ENCODE data around the gene AHRR. TPM values are rescaled to one million over a fixed set of nuclear protein-coding genes. Genes with fewer than 3 reads are reported as not detected.

The AHRR gene
- total and polyA plus RNA-seq, 8 donors: 0.63 to 47.8 (median 1.1) TPM; not detected in 1

DNA sequence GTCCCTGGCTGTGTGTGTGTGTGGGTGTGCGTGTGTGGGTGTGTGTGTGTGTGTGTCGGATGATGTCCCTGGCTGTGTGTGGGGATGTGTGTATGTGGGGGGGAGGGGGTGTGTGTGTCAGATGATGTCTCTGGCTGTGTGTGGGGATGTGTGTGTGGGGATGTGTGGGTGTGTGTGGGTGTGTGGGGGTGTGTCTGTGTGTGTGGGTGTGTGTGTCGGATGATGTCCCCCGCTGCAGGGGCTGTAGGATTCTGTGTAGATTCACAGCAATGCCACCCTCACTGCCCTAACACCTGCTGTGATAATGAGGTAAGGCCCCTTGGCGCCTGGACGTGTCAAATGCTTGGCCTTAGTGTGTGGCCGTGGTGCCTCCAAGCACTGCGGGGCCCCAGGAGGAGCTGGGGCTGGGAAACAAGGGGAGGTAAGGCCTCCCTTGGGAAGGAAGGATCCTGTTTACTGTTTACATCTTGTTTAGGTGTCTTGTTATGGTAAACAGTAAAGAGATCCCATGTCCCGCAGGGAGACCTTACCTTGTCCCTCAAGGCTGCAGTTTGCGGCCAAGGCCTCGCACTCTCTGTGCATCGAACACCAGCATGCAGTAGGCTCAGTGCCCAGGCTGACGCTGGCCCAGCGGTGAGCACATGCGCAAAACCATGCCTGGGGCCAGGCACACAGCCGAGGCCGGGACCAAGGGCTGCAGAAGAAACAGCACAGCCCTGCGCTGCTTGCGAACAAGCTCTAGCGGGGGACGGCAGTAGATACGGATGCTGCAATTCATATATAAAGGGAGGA lies 24.1 kb downstream of the AHRR start:
- WGBS, 5 donors: 64 to 81% (median 68%) methylated on average over 21 to 22 of the region's 22 CpGs
- intact Hi-C loops (cut with DNase I; ENCODE audit: low total_unique reads): no loop called here
- Histone ChIP-seq H3K9me3 (no peaks in the 10 kb centered on the region), H3K27me3 (peaks cover 0 to 34% (median 8%) of the 10 kb centered on the region in 3 donors), H3K27ac (no peak overlapping the region), H3K4me3 (no peak overlapping the region), H3K4me1 (peaks cover 0 to 11% (median 8%) of the 10 kb centered on the region in 4 donors), H3K36me3 (no peaks in the 10 kb centered on the region)
- TF ChIP-seq POLR2AphosphoS5 (IDR thresholded peaks at IDR 0.05) (no peak), POLR2A (IDR thresholded peaks at IDR 0.05) (no peak), EP300 (IDR thresholded peaks at IDR 0.05) (no peak), CTCF (IDR thresholded peaks at IDR 0.05) (no peak)
- DNase-seq: peak in 1 of 2 donors; percentile 72

DNA sequence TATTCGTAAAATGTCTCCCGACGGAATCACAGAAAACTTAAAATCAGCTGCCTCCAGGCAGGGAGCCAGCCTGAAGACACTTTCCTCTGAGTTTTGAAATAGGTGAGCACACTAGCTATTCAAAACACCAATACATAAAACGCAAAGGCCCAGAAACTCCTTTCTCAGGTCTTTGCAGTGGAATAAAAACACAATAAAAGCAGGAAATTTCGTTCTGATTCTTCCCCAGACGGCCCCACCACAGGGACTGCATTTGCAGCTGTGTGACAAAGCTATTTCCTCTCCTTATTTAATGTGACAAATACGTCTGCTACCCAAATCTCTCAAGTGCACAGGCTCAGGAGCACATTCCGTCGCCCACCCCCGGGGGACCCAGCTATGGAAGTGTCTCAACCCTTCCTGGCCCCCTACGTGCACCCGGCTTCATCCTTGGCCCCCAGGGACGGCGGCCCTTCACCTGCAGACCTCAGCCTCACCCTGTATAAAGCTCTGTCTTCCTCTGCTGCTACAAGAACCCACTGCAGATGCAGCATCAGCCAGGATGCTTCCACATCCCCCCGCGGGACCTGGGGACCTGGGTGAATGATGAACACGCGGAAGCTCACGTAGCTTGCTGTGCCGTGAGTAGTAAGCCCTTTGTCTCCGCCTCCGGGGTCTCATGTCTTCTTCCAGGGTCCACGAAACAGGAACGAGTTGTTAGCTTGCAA lies 24.9 kb downstream of the AHRR start:
- TF ChIP-seq POLR2AphosphoS5 (IDR thresholded peaks at IDR 0.05) (no peak), CTCF (IDR thresholded peaks at IDR 0.05) (no peak), EP300 (IDR thresholded peaks at IDR 0.05) (no peak), POLR2A (IDR thresholded peaks at IDR 0.05) (no peak)
- no peak overlapping the region for H3K4me3 ChIP-seq
- peak in 1 of 2 donors; percentile 9 for DNase-seq
- H3K36me3 ChIP-seq: no peaks in the 10 kb centered on the region
- H3K4me1 ChIP-seq: peaks cover 0 to 11% (median 8%) of the 10 kb centered on the region in 4 donors
- intact Hi-C loops (cut with DNase I; ENCODE audit: low total_unique reads): no loop called here
- WGBS, 5 donors: 55 to 66% (median 63%) methylated on average over 23 to 24 of the region's 24 CpGs
- H3K9me3 ChIP-seq: peaks cover 0 to 5% (median 0%) of the 10 kb centered on the region in 4 donors
- peaks cover 0 to 34% (median 8%) of the 10 kb centered on the region in 3 donors for H3K27me3 ChIP-seq
- no peak overlapping the region for H3K27ac ChIP-seq

DNA sequence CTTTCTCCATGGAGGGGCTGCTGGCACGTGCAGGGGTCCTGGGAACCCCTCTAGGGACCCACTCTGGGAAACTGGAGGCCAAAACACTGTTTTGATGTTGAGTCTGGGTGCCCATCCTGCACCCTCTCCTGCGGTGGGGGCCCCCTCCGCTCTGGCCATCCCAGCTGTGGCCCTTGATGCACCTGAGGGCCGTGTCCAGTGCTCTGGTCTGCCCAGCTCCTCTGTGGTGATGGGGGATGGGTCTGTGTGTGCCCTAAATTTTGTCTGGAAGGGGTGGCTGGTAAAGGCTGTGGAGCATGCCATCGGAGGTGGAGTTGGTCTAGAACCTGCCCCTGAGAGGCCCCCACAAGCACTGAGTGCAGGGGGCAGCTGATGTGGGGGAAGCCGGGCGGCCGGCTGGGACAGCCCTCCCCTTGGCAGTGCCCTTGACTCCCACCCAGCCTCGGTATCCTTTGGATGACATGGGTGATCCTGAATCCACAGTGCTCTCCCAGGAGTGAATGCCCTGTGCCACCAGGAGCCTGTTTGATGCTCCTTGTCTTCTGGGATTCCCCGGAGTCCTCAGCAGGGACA lies 26.3 kb downstream of the AHRR start:
- no peak for DNase-seq
- 78 to 89% (median 82%) methylated on average over 7 to 10 of the region's 10 CpGs for WGBS, 5 donors
- TF ChIP-seq EP300 (IDR thresholded peaks at IDR 0.05) (no peak), CTCF (IDR thresholded peaks at IDR 0.05) (no peak), POLR2AphosphoS5 (IDR thresholded peaks at IDR 0.05) (no peak), POLR2A (IDR thresholded peaks at IDR 0.05) (no peak)
- H3K27ac ChIP-seq: no peak overlapping the region
- peaks cover 0 to 5% (median 0%) of the 10 kb centered on the region in 4 donors for H3K9me3 ChIP-seq
- H3K4me1 ChIP-seq: peaks cover 0 to 11% (median 8%) of the 10 kb centered on the region in 4 donors
- no peaks in the 10 kb centered on the region for H3K36me3 ChIP-seq
- H3K4me3 ChIP-seq: no peak overlapping the region
- H3K27me3 ChIP-seq: peaks cover 0 to 32% (median 8%) of the 10 kb centered on the region in 3 donors
- intact Hi-C loops (cut with DNase I; ENCODE audit: low total_unique reads): no loop called here

GRCh38 chr5:348726-349125 lies 27.2 kb downstream of the AHRR start:
- Histone ChIP-seq H3K27me3 (peaks cover 0 to 24% (median 3%) of the 10 kb centered on the region in 3 donors), H3K4me1 (peaks cover 0 to 6% (median 5%) of the 10 kb centered on the region in 4 donors), H3K27ac (no peak overlapping the region), H3K36me3 (no peaks in the 10 kb centered on the region), H3K9me3 (peaks cover 0 to 5% (median 0%) of the 10 kb centered on the region in 4 donors), H3K4me3 (no peak overlapping the region)
- intact Hi-C loops (cut with DNase I; ENCODE audit: low total_unique reads): no loop called here
- no peak for DNase-seq
- 76 to 83% (median 78%) methylated on average over 5 of the region's 5 CpGs for WGBS, 5 donors
- TF ChIP-seq EP300 (IDR thresholded peaks at IDR 0.05) (no peak), CTCF (IDR thresholded peaks at IDR 0.05) (no peak), POLR2AphosphoS5 (IDR thresholded peaks at IDR 0.05) (no peak), POLR2A (IDR thresholded peaks at IDR 0.05) (no peak)

All from stomach (tissue), 9 donors.